NT2/D1 (cell line): ENCODE measurements around the gene RAB3IL1.

Source experiments
- SUZ12 ChIP-seq: IDR thresholded peaks from 2 replicates; pipeline ENCODE4 v1.6.1; 2011; ENCODE audit not compliant: insufficient read length, insufficient read depth; ENCODE audit errors: extremely low read depth
- YY1 ChIP-seq: IDR thresholded peaks from 2 replicates; pipeline ENCODE4 v1.6.1; 2011; ENCODE audit not compliant: insufficient read length, insufficient read depth
- ZNF274 ChIP-seq: IDR thresholded peaks from 2 replicates; pipeline ENCODE4 v1.6.1; 2011; ENCODE audit warnings: mild to moderate bottlenecking, low read depth, low read length

DNA sequence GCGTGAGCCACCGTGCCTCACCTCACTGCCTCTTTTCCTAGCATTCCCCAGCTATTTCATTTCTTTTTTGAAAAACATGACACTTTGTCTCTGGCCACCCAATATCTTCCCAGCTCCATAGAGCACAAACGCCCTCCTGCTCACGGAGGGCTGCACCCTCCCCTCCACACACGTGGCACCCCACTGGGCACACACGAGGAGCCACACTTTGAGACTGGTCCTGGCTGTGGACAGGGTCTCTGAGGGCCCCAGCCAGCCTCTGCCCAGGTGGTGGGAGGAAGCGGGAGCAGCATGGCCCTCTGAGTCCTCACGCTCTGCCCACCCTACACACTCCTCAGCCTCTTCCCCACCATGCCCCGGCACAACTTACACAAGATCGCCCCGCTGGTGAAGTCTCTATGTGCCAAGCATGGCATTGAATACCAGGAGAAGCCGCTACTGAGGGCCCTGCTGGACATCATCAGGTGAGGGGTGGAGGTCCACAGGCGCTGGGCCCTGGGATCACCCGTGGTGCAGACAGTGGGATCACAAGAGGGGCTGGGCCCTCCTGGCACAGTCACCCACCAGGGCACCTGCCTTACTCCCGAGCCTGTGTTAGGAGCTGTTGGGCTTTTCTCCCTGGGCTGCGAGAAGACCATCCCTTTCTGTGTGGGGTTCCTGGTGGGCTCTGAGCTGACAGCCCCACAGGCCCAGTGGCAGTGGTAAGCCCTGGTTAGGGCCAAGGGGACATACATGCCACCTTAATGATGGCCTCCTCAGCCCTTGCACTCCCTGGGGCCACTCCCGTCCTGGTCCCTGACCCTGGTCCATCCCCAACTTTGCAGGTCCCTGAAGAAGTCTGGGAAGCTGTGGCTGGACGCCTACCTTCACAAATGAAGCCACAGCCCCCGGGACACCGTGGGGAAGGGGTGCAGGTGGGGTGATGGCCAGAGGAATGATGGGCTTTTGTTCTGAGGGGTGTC is 52.3 kb downstream of the RAB3IL1 start:
- no peak for TF ChIP-seq ZNF274
- no peak for TF ChIP-seq SUZ12
- TF ChIP-seq YY1: no peak
